ENCODE measurements around the gene IQSEC3. TPM values are rescaled to one million over a fixed set of nuclear protein-coding genes. Genes with fewer than 3 reads are reported as not detected.

Gene IQSEC3
- total and polyA plus RNA-seq, 10 of the 15 experiments (the other 5 are each of a cell fraction or from before 2014, with no cell fraction given), result not detected

- ATAC-seq (no peak), DNase-seq (ENCODE audit: low read depth, low spot score) (no peak), FAIRE-seq (no peak)
- Histone ChIP-seq H3K27me3 (replicated peaks in 1 of 2; ENCODE audit: control insufficient read depth in 2 of 2, insufficient read depth in 2 of 2, low read length in 1 of 2) (no peaks in the 10 kb centered on the region; a peak in 1 of 4 replicates), H3K27ac (ENCODE audit: control insufficient read depth, insufficient read depth) (no peak overlapping the region), H3K4me2 (ENCODE audit: control insufficient read depth, insufficient read depth) (no peak overlapping the region), H3K9ac (ENCODE audit: control insufficient read depth, insufficient read depth, low read length) (no peak overlapping the region), H3K9me3 (replicated peaks; ENCODE audit: control insufficient read depth, insufficient read depth, low read length) (no peaks in the 10 kb centered on the region), H3K36me3 (ENCODE audit: control insufficient read depth in 2 of 2, insufficient read depth in 2 of 2, low read length in 1 of 2) (no peaks in the 10 kb centered on the region), H3K4me3 (no peak overlapping the region), H3K4me1 (ENCODE audit: control insufficient read depth, insufficient read depth, low read length) (no peaks in the 10 kb centered on the region), H4K20me1 (ENCODE audit: control insufficient read depth, insufficient read depth) (no peaks in the 10 kb centered on the region), H2AFZ (ENCODE audit: control insufficient read depth, low read depth, low read length) (no peak overlapping the region), H3K79me2 (ENCODE audit: control insufficient read depth, insufficient read depth, low read length) (no peaks in the 10 kb centered on the region)
- WGBS (ENCODE audit: insufficient coverage, insufficient replicate concordance, low lambda C conversion rate, missing lambda C conversion rate), result 48% methylated on average over 6 of the region's 6 CpGs
- ChIA-PET SMC1A (ENCODE audit: uncharacterized antibody, unreplicated experiment) (no interaction called here), CTCF (interaction anchor here (1.7 to 2.0 kb wide), 2 partner anchors 25 to 83 kb away, joined by 5 read pairs; no protein-coding TSS in a partner anchor), POLR2A (no interaction called here), RAD21 (ENCODE audit: unreplicated experiment) (no interaction called here)
- intact Hi-C loops (cut with micrococcal nuclease; ENCODE audit: unreplicated experiment), result no loop called here
- in situ Hi-C loops (cut with MboI), result no loop called here
- BruUV-seq (replicated peaks), result no TSS peak
- TF ChIP-seq RAD51 (IDR thresholded peaks at IDR 0.05) (no peak), CUX1 (IDR thresholded peaks at IDR 0.05; ENCODE audit: insufficient replicate concordance, low read depth, low read length) (no peak), NR2C2 (IDR thresholded peaks at IDR 0.05; ENCODE audit: borderline replicate concordance, control insufficient read depth, insufficient read length, low read depth) (no peak), JUND (IDR thresholded peaks at IDR 0.05; ENCODE audit: low read depth, low read length) (no peak), DPF2 (IDR thresholded peaks at IDR 0.05) (no peak), NFXL1 (IDR thresholded peaks at IDR 0.05; ENCODE audit: borderline replicate concordance) (no peak), NBN (IDR thresholded peaks at IDR 0.05) (no peak), PKNOX1 (IDR thresholded peaks at IDR 0.05) (no peak), SPI1 (IDR thresholded peaks at IDR 0.05; ENCODE audit: borderline replicate concordance, insufficient read depth, low read depth, low read length) (no peak), POLR2AphosphoS2 (IDR thresholded peaks at IDR 0.05; ENCODE audit: low read depth, low read length) (no peak), NR2C1 (IDR thresholded peaks at IDR 0.05) (no peak), RELA (IDR thresholded peaks at IDR 0.05; ENCODE audit: borderline replicate concordance, partially characterized antibody) (no peak), RAD21 (IDR thresholded peaks at IDR 0.05; ENCODE audit: insufficient read depth, low read depth, low read length) (no peak), ATF2 (IDR thresholded peaks at IDR 0.05; ENCODE audit: low read length) (no peak), USF2 (IDR thresholded peaks at IDR 0.05; ENCODE audit: borderline replicate concordance, low read depth, low read length) (no peak)
Measured at GRCh38 chr12:189622-189962, 123.0 kb downstream of the IQSEC3 start.
